Hepatocyte (in vitro differentiated cells): ENCODE results near the gene HOXD9.

Source experiments
- CTCF ChIP-seq: fragments of 200-600 bp; sonication (generic); IDR thresholded peaks from 2 replicates; pipeline ENCODE4 v1.5.1; 2016; ENCODE audit warnings: antibody characterized with exemption, mild to moderate bottlenecking; ENCODE audit not compliant: poor library complexity
- EZH2 ChIP-seq: fragments of 200-600 bp; sonication (generic); IDR thresholded peaks from 2 replicates; pipeline ENCODE4 v1.6.1; 2016; ENCODE audit warnings: antibody characterized with exemption, mild to moderate bottlenecking, borderline replicate concordance

GRCh38 chr2:176100547-176101140, 21.9 kb upstream of the HOXD9 start:
- TF ChIP-seq CTCF = no peak
- TF ChIP-seq EZH2 = no peak
